SIG-M5 treated with dmso at 0.1 percent for 504 hours (cell line): ENCODE data around the gene FBLN7.
"Not testable (repeated sequence)": the region's sequence is repeated elsewhere in the genome, so short reads cannot be mapped to it uniquely, and the experiment has no call there.

ENCODE experiments used
- DNase-seq: peaks from one replicate; lab custom pipeline; 2025; ENCODE audit not compliant: unreplicated experiment; lab: John Stamatoyannopoulos, UW

FBLN7 gene, protein sequence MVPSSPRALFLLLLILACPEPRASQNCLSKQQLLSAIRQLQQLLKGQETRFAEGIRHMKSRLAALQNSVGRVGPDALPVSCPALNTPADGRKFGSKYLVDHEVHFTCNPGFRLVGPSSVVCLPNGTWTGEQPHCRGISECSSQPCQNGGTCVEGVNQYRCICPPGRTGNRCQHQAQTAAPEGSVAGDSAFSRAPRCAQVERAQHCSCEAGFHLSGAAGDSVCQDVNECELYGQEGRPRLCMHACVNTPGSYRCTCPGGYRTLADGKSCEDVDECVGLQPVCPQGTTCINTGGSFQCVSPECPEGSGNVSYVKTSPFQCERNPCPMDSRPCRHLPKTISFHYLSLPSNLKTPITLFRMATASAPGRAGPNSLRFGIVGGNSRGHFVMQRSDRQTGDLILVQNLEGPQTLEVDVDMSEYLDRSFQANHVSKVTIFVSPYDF

GRCh38 chr2:112138159-112139032, at the start of gene FBLN7:
Gene FBLN7 (plus strand): TSS chr2:112138385. CDS start chr2:112138656, 271 bp downstream.
- DNase-seq: no peak

DNA sequence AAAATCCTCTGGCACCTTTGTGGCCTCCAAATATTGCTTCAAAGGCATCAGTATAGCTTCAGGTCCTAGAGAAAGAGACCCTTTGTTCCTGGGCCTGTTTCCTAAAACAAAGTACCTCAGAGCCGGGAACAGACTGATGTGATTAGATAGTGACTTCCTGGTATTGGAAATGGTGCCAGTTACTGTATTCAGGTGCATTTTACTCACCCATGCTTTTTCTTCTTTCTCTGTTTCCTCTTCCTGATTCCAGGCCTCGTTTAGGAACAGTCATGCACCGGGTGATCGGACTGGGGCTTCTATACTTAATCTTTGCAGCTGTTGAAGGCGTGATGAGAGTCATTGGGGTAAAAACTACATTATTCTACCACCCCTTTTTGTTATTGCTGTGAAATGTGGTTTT, 48.8 kb upstream of the FBLN7 start:
- no peak for DNase-seq

GRCh38 chr2:112092286-112093041, 45.7 kb upstream of the FBLN7 start:
- no peak for DNase-seq

- DNase-seq: no peak
Observed at GRCh38 chr2:112093216-112093615, 45.0 kb upstream of the FBLN7 start.

- DNase-seq: no peak
Observed at GRCh38 chr2:112095681-112096080, 42.5 kb upstream of the FBLN7 start.

GRCh38 chr2:112096098-112096497, 42.1 kb upstream of the FBLN7 start:
- DNase-seq: no peak

- DNase-seq: no peak
Observed at GRCh38 chr2:112108178-112108832, 29.9 kb upstream of the FBLN7 start.

DNA sequence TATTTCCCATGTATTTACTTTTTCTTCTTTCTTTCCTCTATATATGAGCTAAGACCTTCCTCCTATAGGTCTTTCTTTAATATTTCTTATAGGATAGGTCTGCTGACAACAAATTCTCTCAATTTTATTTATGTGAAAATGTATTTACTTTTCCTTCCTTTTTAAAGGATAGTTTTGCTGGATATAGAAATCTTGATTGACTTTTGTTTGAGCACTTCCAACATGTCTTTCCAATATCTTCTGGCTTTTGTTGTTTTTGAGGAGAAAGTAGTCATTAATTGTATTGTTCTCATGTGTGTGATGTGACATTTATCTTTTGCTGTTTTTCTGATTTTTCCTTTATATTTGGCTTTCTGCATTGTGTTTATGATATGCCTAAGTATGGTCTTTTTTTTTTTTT, 28.9 kb upstream of the FBLN7 start:
- no peak for DNase-seq

DNA sequence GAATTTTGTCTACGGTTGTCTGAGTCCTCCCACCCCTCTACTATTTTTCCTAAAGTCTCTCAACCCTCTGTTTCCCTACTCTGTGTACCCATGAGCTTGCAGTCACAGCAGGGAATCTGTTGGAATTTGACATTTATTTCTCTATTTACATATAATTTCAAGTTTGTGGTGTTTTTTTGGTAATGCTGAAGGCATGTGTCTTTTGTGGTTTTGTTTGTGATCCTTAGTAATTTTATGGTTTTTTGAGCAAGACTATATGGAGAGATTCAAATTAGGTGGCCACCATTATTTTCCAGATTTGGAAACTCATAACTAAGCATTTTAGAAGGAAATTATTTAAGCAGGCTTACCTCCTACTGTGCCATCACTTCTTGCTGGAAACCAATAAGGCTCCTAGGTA, 27.2 kb upstream of the FBLN7 start:
- DNase-seq: no peak

DNA sequence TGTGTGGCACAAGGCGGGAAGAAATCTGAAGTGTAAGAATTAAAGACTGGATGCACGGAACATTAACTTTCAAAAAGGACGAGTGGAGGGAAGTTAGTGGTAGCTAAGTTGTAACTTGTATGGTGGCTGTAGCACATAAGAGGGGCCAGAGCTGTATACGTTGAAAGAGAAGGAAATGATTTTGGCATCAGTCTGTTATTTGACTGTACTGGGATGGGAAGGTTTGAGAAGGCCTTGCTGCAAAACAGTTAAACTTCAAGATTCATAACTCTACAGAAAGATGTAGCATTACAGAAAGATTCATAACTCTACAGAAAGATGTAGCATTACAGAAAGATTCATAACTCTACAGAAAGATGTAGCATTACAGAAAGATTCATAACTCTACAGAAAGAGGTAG, 24.8 kb upstream of the FBLN7 start:
- DNase-seq: not testable (repeated sequence)

- no peak for DNase-seq
Observed at GRCh38 chr2:112118148-112118547, 20.0 kb upstream of the FBLN7 start.

DNA sequence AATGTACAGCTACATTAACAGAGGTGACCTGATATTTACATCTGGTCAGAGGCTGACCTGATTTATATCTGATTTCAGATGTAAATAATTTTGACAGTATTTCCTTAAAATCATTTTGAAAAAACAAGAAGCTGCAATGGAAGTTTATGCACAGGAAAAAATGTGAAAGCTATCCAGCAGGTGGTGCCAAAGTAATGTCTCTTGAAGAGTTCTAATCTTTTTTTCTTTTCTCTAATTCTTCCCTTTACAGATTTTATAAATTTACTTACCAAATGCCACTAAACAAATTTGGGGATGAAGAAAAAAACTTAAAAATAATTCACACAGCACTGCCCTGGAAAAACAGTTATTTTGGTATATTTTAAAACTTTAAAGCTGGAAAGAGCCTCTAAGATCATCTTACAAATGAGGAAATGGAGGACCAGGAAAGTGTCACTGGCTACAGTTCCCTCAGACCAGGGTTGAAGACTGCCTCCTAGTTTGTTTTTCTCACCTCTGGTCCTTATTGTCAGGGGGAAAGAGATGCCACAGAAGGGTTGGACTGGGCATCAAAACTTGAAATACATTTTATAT, 16.4 kb upstream of the FBLN7 start:
- peak; percentile 51 for DNase-seq

DNA sequence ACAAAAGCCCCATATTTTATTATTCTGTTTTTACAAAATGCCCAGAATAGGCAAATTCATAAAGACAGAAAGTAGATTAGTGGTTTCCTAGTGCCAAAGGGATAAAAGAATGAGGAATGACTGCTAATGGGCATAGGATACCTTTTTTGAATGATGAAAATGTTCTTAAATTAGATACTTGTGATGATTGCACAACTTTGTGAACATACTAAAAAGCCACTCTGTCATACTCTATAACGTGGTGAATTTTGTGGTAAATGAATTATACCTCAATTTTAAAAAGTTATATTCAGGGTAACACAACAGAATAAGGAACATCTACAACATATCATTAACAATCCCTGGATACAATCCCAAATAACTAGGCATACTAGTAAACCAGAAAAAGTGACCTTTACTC, 9.1 kb upstream of the FBLN7 start:
- no peak for DNase-seq

DNA sequence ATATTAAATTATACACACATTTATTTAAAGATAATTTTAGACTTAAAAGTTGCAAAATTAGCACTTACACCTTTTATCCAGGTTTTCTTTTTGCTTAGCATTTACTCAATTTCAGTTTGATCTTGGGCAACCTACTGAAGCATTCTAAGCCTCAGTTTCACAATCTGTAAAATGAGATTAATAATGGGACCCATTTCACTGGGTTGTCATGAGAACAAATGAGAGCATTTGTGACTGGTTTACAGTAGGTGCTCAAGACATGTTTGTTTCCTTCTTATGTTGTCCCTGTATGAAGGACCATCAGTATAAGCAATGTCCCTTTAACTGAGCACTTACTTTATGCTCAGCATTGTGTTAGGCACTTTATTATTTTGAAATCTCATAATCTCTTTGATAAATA, 4.8 kb upstream of the FBLN7 start:
- DNase-seq: no peak

DNA sequence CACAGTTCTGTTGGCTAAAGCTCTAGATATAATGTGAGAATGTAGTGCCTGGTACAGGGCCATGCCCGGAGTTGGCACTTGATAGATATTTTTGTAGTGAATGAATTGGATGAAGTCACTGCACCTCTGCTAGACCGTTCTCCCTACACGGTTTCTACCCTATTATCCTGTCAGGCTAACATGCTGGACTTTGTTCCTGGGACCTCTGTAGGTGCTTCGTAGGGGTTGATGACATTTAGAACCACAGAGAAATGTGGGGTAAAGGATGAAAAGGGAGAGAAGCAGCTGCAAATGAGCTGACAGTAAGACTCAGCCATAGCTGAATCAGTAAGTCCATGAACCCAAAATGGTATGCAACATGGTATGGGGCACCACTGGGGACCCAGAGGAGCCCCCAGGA, 4.1 kb upstream of the FBLN7 start:
- no peak for DNase-seq

- no peak for DNase-seq
Observed at GRCh38 chr2:112136096-112136495, 2.1 kb upstream of the FBLN7 start.

DNA sequence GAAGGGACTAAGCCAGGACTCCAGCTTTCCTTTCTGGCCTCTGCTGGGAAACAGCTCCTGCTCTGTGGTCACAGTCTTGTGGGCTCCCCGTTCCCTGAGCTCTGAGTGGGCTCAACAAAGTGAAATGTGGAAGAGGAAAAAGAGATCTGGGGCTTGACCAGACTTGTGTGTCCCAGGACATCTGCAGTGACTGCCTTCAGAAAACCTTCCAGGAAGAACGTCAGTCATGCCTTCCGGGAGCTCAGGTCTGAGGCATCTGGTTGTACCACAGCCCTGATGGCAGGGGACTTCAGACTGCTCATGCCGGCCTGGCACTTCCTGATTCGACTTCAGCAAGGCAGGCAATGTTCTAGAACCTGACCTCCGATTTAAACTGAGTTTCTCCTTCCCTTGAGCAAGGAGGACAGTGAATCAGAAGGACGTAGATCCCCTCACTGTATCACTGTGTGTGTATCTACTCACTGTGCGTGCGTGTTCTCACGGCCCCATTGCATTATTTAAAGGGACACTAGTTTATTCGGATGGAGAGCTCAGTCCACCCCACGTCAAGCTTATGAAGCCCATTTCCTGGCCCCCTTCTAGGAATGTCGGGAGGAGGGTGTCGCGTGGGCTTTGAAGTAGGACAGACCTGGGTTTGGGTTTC, 548 bp upstream of the FBLN7 start:
- no peak for DNase-seq

DNA sequence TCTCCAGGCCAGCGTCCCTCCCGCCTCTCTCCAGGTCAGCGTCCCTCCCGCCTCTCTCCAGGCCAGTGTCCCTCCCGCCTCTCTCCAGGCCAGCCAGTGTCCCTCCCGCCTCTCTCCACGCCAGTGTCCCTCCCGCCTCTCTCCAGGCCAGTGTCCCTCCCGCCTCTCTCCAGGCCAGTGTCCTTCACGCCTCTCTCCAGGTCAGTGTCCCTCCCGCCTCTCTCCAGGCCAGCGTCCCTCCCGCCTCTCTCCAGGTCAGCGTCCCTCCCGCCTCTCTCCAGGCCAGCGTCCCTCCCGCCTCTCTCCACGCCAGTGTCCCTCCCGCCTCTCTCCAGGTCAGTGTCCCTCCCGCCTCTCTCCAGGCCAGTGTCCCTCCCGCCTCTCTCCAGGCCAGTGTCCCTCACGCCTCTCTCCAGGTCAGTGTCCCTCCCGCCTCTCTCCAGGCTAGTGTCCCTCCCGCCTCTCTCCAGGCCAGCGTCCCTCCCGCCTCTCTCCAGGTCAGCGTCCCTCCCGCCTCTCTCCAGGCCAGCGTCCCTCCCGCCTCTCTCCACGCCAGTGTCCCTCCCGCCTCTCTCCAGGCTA, 939 bp downstream of the FBLN7 start:
- not testable (repeated sequence) for DNase-seq

GRCh38 chr2:112139661-112140204, 1.5 kb downstream of the FBLN7 start:
- not testable (repeated sequence) for DNase-seq
